Fibroblast of the conjunctiva (primary cell): ENCODE results near the gene MLLT6.

Experiments
- DNase-seq: peaks from one replicate; pipeline ENCODE4 v3.0.0-alpha.2; 2010; ENCODE audit warnings: low read depth

MLLT6 gene

GRCh38 chr17:38768417-38768816 lies 63.3 kb downstream of the MLLT6 start:
- DNase-seq = no peak

GRCh38 chr17:38773258-38773657 lies 68.2 kb downstream of the MLLT6 start:
- no peak for DNase-seq

GRCh38 chr17:38777641-38778250 lies 72.7 kb downstream of the MLLT6 start:
- DNase-seq = no peak
